GM13977 (cell line): ENCODE data around the gene CLEC3A.

ENCODE experiments used
- DNase-seq: peaks from one replicate; pipeline ENCODE4 v3.0.0; 2012; ENCODE audit warnings: low spot score
- in situ Hi-C: fragments of 300-500 bp; cut with MboI; formaldehyde crosslinking; loops from one replicate; pipeline ENCODE4 v1.12.0; 2022; ENCODE audit warnings: low sequenced_read_pairs, low pct_unique_long_range_greater_than_20kb, mixed read lengths, inconsistent platforms; ENCODE audit not compliant: unreplicated experiment
- TF ChIP-seq, protein P1 (sequence below): IDR thresholded peaks from 2 replicates; pipeline ENCODE4 v1.5.1; 2012; ENCODE audit warnings: mild to moderate bottlenecking, control low read depth; ENCODE audit not compliant: insufficient read depth; ENCODE audit errors: extremely low read depth, missing control alignments

CLEC3A gene, protein sequence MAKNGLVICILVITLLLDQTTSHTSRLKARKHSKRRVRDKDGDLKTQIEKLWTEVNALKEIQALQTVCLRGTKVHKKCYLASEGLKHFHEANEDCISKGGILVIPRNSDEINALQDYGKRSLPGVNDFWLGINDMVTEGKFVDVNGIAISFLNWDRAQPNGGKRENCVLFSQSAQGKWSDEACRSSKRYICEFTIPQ

GRCh38 chr16:78022347-78023060 is at the start of gene CLEC3A:
Gene CLEC3A, plus strand, starts transcription at chr16:78022548. Its CDS starts 79 bp downstream, at chr16:78022627.
- no peak for DNase-seq
- in situ Hi-C loops, result no loop called here
- TF ChIP-seq, protein P1, sequence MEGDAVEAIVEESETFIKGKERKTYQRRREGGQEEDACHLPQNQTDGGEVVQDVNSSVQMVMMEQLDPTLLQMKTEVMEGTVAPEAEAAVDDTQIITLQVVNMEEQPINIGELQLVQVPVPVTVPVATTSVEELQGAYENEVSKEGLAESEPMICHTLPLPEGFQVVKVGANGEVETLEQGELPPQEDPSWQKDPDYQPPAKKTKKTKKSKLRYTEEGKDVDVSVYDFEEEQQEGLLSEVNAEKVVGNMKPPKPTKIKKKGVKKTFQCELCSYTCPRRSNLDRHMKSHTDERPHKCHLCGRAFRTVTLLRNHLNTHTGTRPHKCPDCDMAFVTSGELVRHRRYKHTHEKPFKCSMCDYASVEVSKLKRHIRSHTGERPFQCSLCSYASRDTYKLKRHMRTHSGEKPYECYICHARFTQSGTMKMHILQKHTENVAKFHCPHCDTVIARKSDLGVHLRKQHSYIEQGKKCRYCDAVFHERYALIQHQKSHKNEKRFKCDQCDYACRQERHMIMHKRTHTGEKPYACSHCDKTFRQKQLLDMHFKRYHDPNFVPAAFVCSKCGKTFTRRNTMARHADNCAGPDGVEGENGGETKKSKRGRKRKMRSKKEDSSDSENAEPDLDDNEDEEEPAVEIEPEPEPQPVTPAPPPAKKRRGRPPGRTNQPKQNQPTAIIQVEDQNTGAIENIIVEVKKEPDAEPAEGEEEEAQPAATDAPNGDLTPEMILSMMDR, result no peak

- no peak for DNase-seq
- TF ChIP-seq, protein P1, result no peak
- in situ Hi-C loops, result loop anchor here (10.0 kb wide), 1 partner anchor 310 kb away; no protein-coding TSS in a partner anchor
Observed at GRCh38 chr16:77974883-77975282, 47.5 kb upstream of the CLEC3A start.

DNA sequence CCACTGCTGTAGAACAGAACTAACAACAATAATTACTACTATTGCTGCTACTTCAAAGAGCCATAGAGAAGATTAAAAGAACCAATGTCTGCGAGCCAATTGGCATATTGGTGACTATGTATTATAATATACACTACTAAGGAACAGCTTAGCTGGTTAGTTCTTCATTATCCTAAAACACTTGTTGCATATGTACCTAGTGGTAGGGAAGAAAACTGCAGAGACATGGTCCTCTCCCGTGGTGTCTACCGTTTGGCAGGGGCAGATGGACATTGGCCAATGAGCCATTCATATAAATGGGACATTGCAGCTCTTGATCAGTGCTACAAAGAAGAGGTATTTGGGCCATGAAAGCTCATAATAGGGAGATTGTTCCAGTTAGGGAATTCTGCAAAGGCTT is 46.4 kb upstream of the CLEC3A start:
- TF ChIP-seq, protein P1, result no peak
- in situ Hi-C loops, result loop anchor here (10.0 kb wide), 1 partner anchor 311 kb away; no protein-coding TSS in a partner anchor
- no peak for DNase-seq

GRCh38 chr16:77977339-77977738 is 45.0 kb upstream of the CLEC3A start:
- in situ Hi-C loops, result loop anchor here (10.0 kb wide), 1 partner anchor 313 kb away; no protein-coding TSS in a partner anchor
- DNase-seq, result no peak
- TF ChIP-seq, protein P1, result no peak

- DNase-seq, result no peak
- in situ Hi-C loops, result no loop called here
Observed at GRCh38 chr16:77985111-77985510, 37.2 kb upstream of the CLEC3A start.

DNA sequence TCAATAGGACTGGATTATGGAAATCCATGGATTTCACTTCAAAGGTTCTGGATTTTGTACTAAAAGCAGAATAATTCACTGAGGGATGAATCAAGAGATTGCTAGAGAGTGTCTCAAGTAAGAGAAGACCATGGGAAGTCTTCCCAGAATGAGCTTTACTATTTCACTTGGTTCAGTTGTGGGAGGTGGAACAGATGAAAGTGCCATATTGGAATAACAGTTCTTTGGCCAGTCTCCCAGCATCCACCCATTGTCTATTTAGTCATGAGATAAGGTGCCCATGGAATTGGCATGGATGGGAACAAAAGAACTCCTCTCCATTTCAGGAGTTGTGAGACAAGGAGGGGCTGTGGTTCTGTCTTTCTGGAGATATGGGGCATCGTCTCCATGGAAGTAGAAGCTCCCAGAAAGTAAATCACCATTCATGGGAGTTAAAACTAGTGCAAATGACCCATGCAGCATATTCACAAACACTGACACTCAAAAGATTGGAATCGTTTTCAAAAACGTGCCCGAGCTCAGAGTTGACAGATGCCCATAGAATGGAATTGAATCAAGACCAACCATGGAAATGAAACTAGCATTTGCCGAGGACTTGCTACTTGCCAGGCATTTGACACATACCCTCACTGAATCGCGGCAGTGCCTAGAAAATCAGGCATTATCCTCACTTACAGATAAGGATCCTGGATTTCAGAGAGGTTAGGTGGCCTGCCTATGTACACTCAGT is 36.2 kb upstream of the CLEC3A start:
- DNase-seq, result no peak
- TF ChIP-seq, protein P1, result no peak
- in situ Hi-C loops, result no loop called here

More at GRCh38 chr16:77985111-77985510, 37.2 kb upstream of the CLEC3A start:
- TF ChIP-seq, protein P1, result no peak
